Activated CD8-positive, alpha-beta memory T cell treated with anti-CD3 and anti-CD28 coated beads for 48 hours (primary cell): ENCODE measurements around the gene BANP.
"Not testable (repeated sequence)": the region's sequence is repeated elsewhere in the genome, so short reads cannot be mapped to it uniquely, and the experiment has no call there.

ENCODE experiments used
- DNase-seq, 3 experiments: peaks; one replicate each; pipeline ENCODE4 v3.0.0-alpha.2; 2020; ENCODE audit warnings: low read depth in 2 of 3, low spot score in 2 of 3

The BANP gene

GRCh38 chr16:88098731-88099562 is 147.7 kb downstream of the BANP start:
- not testable (repeated sequence) for DNase-seq

GRCh38 chr16:88099563-88099890 is 148.3 kb downstream of the BANP start:
- DNase-seq, result no peak

GRCh38 chr16:88099956-88100355 is 148.7 kb downstream of the BANP start:
- not testable (repeated sequence) for DNase-seq

GRCh38 chr16:88100801-88101622 is 149.8 kb downstream of the BANP start:
- DNase-seq, result not testable (repeated sequence)

- not testable (repeated sequence) for DNase-seq
Measured at GRCh38 chr16:88101623-88102105, 150.4 kb downstream of the BANP start.

- DNase-seq, result no peak
Measured at GRCh38 chr16:88102597-88102996, 151.4 kb downstream of the BANP start.

- no peak for DNase-seq
Measured at GRCh38 chr16:88103011-88103410, 151.8 kb downstream of the BANP start.

GRCh38 chr16:88103581-88104188 is 152.5 kb downstream of the BANP start:
- DNase-seq, result no peak

GRCh38 chr16:88104363-88104762 is 153.1 kb downstream of the BANP start:
- DNase-seq, result not testable (repeated sequence)

- not testable (repeated sequence) for DNase-seq
Measured at GRCh38 chr16:88105574-88106140, 154.4 kb downstream of the BANP start.

- DNase-seq, result not testable (repeated sequence)
Measured at GRCh38 chr16:88106566-88106965, 155.3 kb downstream of the BANP start.

- DNase-seq, result no peak
Measured at GRCh38 chr16:88108762-88109161, 157.5 kb downstream of the BANP start.

GRCh38 chr16:88109726-88110621 is 158.7 kb downstream of the BANP start:
- DNase-seq, result not testable (repeated sequence)

- DNase-seq, result not testable (repeated sequence)
Measured at GRCh38 chr16:88110875-88111494, 159.8 kb downstream of the BANP start.

GRCh38 chr16:88111976-88112375 is 160.7 kb downstream of the BANP start:
- not testable (repeated sequence) for DNase-seq

- DNase-seq, result no peak
Measured at GRCh38 chr16:88113545-88114045, 162.4 kb downstream of the BANP start.

GRCh38 chr16:88114541-88115228 is 163.5 kb downstream of the BANP start:
- DNase-seq, result not testable (repeated sequence)

GRCh38 chr16:88116121-88116520 is 164.9 kb downstream of the BANP start:
- no peak for DNase-seq

- no peak for DNase-seq
Measured at GRCh38 chr16:88117476-88117868, 166.2 kb downstream of the BANP start.
